H9 (cell line): ENCODE results near the gene PHKG1. TPM values are rescaled to one million over a fixed set of nuclear protein-coding genes. Genes with fewer than 3 reads are reported as not detected.

Source experiments
- DNase-seq: peaks from one replicate; pipeline ENCODE4 v3.0.0-alpha.2; 2017
- H2AFZ ChIP-seq: one replicate; pipeline ENCODE4 v1.6.1; 2013; ENCODE audit warnings: mild to moderate bottlenecking, low read length, control low read depth, moderate library complexity
- H2AK5ac ChIP-seq: 2 replicates; pipeline ENCODE4 v1.6.1; 2013; ENCODE audit warnings: low read length, control low read depth, mixed read lengths; ENCODE audit not compliant: insufficient read length
- H2BK120ac ChIP-seq: one replicate; pipeline ENCODE4 v1.6.1; 2013; ENCODE audit warnings: low read depth, mild to moderate bottlenecking, low read length, control low read depth, inconsistent platforms; ENCODE audit not compliant: poor library complexity, severe bottlenecking
- H2BK12ac ChIP-seq: 2 replicates; pipeline ENCODE4 v1.6.1; 2013; ENCODE audit warnings: low read length, control low read depth, mixed read lengths, low read depth; ENCODE audit not compliant: insufficient read length
- H2BK15ac ChIP-seq: 2 replicates; pipeline ENCODE4 v1.6.1; 2013; ENCODE audit warnings: low read depth, low read length, control low read depth
- H2BK20ac ChIP-seq: one replicate; pipeline ENCODE4 v1.6.1; 2013; ENCODE audit warnings: low read depth, mild to moderate bottlenecking, low read length, control low read depth, inconsistent platforms; ENCODE audit not compliant: poor library complexity, severe bottlenecking
- H2BK5ac ChIP-seq: 2 replicates; pipeline ENCODE4 v1.6.1; 2013; ENCODE audit warnings: low read length, control low read depth, mixed read lengths; ENCODE audit not compliant: insufficient read length
- H3K14ac ChIP-seq: 2 replicates; pipeline ENCODE4 v1.6.1; 2013; ENCODE audit warnings: low read length, control low read depth; ENCODE audit not compliant: insufficient read depth
- H3K18ac ChIP-seq: 2 replicates; pipeline ENCODE4 v1.6.1; 2013; ENCODE audit warnings: low read depth, mild to moderate bottlenecking, mixed read lengths, low read length, control low read depth; ENCODE audit not compliant: insufficient read length
- H3K23ac ChIP-seq: 2 replicates; pipeline ENCODE4 v1.6.1; 2013; ENCODE audit warnings: low read length, control low read depth, mixed read lengths, low read depth; ENCODE audit not compliant: insufficient read length
- H3K23me2 ChIP-seq: 2 replicates; pipeline ENCODE4 v1.6.1; 2013; ENCODE audit warnings: low read depth, mild to moderate bottlenecking, mixed read lengths, low read length, control low read depth; ENCODE audit not compliant: insufficient read length, poor library complexity, severe bottlenecking
- H3K27ac ChIP-seq: 2 replicates; pipeline ENCODE4 v1.5.1; 2013; ENCODE audit warnings: low read length, control low read depth, mixed read lengths, low read depth; ENCODE audit not compliant: insufficient read length
- H3K27me3 ChIP-seq: 2 replicates; pipeline ENCODE4 v1.6.1; 2013; ENCODE audit warnings: low read length, control low read depth, inconsistent platforms; ENCODE audit not compliant: insufficient read depth
- H3K4ac ChIP-seq: 2 replicates; pipeline ENCODE4 v1.6.1; 2013; ENCODE audit warnings: low read depth, mild to moderate bottlenecking, control low read depth, inconsistent platforms, low read length, moderate library complexity
- H3K4me1 ChIP-seq: 2 replicates; pipeline ENCODE4 v1.6.1; 2013; ENCODE audit warnings: low read length, control low read depth, inconsistent platforms; ENCODE audit not compliant: insufficient read depth
- H3K4me2 ChIP-seq: 2 replicates; pipeline ENCODE4 v1.6.1; 2013; ENCODE audit warnings: low read length, control low read depth, mixed read lengths; ENCODE audit not compliant: insufficient read length, insufficient read depth
- H3K56ac ChIP-seq: 2 replicates; pipeline ENCODE4 v1.6.1; 2013; ENCODE audit warnings: low read depth, mild to moderate bottlenecking, mixed read lengths, low read length, control low read depth; ENCODE audit not compliant: insufficient read length
- H3K79me1 ChIP-seq: 2 replicates; pipeline ENCODE4 v1.6.1; 2013; ENCODE audit warnings: low read depth, mild to moderate bottlenecking, moderate library complexity, low read length, control low read depth, inconsistent platforms; ENCODE audit not compliant: insufficient read depth, poor library complexity, severe bottlenecking
- H3K79me2 ChIP-seq: 2 replicates; pipeline ENCODE4 v1.6.1; 2013; ENCODE audit warnings: low read length, control low read depth, inconsistent platforms; ENCODE audit not compliant: insufficient read depth
- H3K9ac ChIP-seq: 2 replicates; pipeline ENCODE4 v1.6.1; 2013; ENCODE audit warnings: low read length, control low read depth, mixed read lengths; ENCODE audit not compliant: insufficient read length; ENCODE audit errors: extremely low read depth
- H3K9me3 ChIP-seq: one replicate; pipeline ENCODE4 v1.6.1; 2013; ENCODE audit warnings: low read depth, low read length, inconsistent platforms; ENCODE audit not compliant: control insufficient read depth
- H3T11ph ChIP-seq: one replicate; pipeline ENCODE4 v1.6.1; 2013; ENCODE audit warnings: mild to moderate bottlenecking, low read length, control low read depth, inconsistent platforms
- H4K20me1 ChIP-seq: one replicate; pipeline ENCODE4 v1.6.1; 2013; ENCODE audit not compliant: control insufficient read depth, insufficient read length, insufficient read depth
- H4K5ac ChIP-seq: 2 replicates; pipeline ENCODE4 v1.6.1; 2013; ENCODE audit warnings: low read depth, mild to moderate bottlenecking, mixed read lengths, low read length, control low read depth; ENCODE audit not compliant: insufficient read length
- H4K8ac ChIP-seq: replicated peaks from 2 replicates; pipeline ENCODE4 v1.6.1; 2013; ENCODE audit warnings: low read length, control low read depth, mixed read lengths, low read depth; ENCODE audit not compliant: insufficient read length
- H4K91ac ChIP-seq: 2 replicates; pipeline ENCODE4 v1.6.1; 2013; ENCODE audit warnings: low read depth, mild to moderate bottlenecking, moderate library complexity, mixed read lengths, low read length, control low read depth; ENCODE audit not compliant: insufficient read length
- H3K27ac Mint-ChIP-seq, 3 experiments: 2 replicates in 2 of 3; 3 replicates in 1 of 3; pipeline ENCODE4 v1.8.0; 2020 to 2021; ENCODE audit warnings: mixed read lengths in 3 of 3, mild to moderate bottlenecking in 1 of 3, moderate library complexity in 1 of 3
- H3K27me3 Mint-ChIP-seq: 2 replicates; pipeline ENCODE4 v1.8.0; 2021; ENCODE audit warnings: low read depth, mild to moderate bottlenecking, moderate library complexity, mixed read lengths
- H3K36me3 Mint-ChIP-seq, 3 experiments: 2 replicates in 2 of 3; 3 replicates in 1 of 3; pipeline ENCODE4 v1.8.0; 2020 to 2021; ENCODE audit warnings: low read depth in 3 of 3, mixed read lengths in 3 of 3; ENCODE audit not compliant: insufficient read depth in 1 of 3
- H3K4me1 Mint-ChIP-seq, 2 experiments: 2 replicates each; pipeline ENCODE4 v1.8.0; 2020; ENCODE audit warnings: mixed read lengths in 2 of 2
- H3K4me3 Mint-ChIP-seq, 2 experiments: 2 replicates in 1 of 2; 3 replicates in 1 of 2; pipeline ENCODE4 v1.8.0; 2020 to 2021; ENCODE audit warnings: mild to moderate bottlenecking in 2 of 2, mixed read lengths in 2 of 2, moderate library complexity in 1 of 2
- H3K9me3 Mint-ChIP-seq, 2 experiments: 2 replicates in 1 of 2; 3 replicates in 1 of 2; pipeline ENCODE4 v1.8.0; 2020; ENCODE audit warnings: mild to moderate bottlenecking in 2 of 2, mixed read lengths in 2 of 2, moderate library complexity in 1 of 2
- CTCF ChIP-seq: fragments of 200-600 bp; sonication (generic); conservative IDR thresholded peaks from 3 replicates; pipeline ENCODE4 v1.8.0; 2021; ENCODE audit warnings: antibody characterized with exemption, mild to moderate bottlenecking
- WGBS: extraction: QIAGEN DNeasy Blood & Tissue Kit; methylation state at CpG from one replicate; pipeline ENCODE4 v1.1.7; 2013; ENCODE audit warnings: missing lambda C conversion rate, low lambda C conversion rate, mixed read lengths; ENCODE audit not compliant: insufficient read length; ENCODE audit errors: extremely low coverage; 5-methylcytosine and 5-hydroxymethylcytosine counted together
- total RNA-seq: library from RNA; stranded (reverse); gene quantifications from 2 replicates; pipeline ENCODE4 v1.2.1, GENCODE V29; 2021

The PHKG1 gene
- total RNA-seq, 1 experiment from 2014 or later: 0.42 TPM

GRCh38 chr7:56125831-56126230 lies 33.1 kb upstream of the PHKG1 start:
- H2AFZ ChIP-seq: no peak overlapping the region

More at GRCh38 chr7:56125831-56126230, 33.1 kb upstream of the PHKG1 start:
- no peak overlapping the region for H3K4me3 Mint-ChIP-seq
- Histone ChIP-seq H3K9ac (no peak overlapping the region), H3K9me3 (peaks cover 75% of the 10 kb centered on the region), H4K8ac (no peak overlapping the region), H3K56ac (no peak overlapping the region), H2BK15ac (no peak overlapping the region), H4K20me1 (no peaks in the 10 kb centered on the region), H3K4ac (no peak overlapping the region), H3K79me1 (no peaks in the 10 kb centered on the region), H4K5ac (no peak overlapping the region), H3K4me2 (no peak overlapping the region), H2BK20ac (no peak overlapping the region), H3K23ac (no peak overlapping the region), H3K4me1 (no peaks in the 10 kb centered on the region), H3T11ph (no peak overlapping the region), H3K18ac (no peak overlapping the region), H2AK5ac (no peak overlapping the region), H3K27ac (no peak overlapping the region), H2BK5ac (no peak overlapping the region), H2BK120ac (no peak overlapping the region), H3K27me3 (no peaks in the 10 kb centered on the region), H2BK12ac (no peak overlapping the region), H3K79me2 (no peaks in the 10 kb centered on the region), H3K23me2 (no peaks in the 10 kb centered on the region), H4K91ac (no peak overlapping the region), H3K14ac (no peak overlapping the region)
- H3K27me3 Mint-ChIP-seq: no peaks in the 10 kb centered on the region
- no peak for TF ChIP-seq CTCF
- DNase-seq: no peak
- H3K9me3 Mint-ChIP-seq: peaks cover 84 to 96% of the 10 kb centered on the region in 2 experiments
- WGBS: no CpG with 5 or more reads among the region's 8 CpGs
- H3K36me3 Mint-ChIP-seq: peaks cover 3 to 19% (median 7%) of the 10 kb centered on the region in 3 experiments; a peak in 6 of 7 replicates
- no peak overlapping the region for H3K27ac Mint-ChIP-seq
- H3K4me1 Mint-ChIP-seq: no peaks in the 10 kb centered on the region
